Glomerular endothelial cell (primary cell): ENCODE results near the gene RIC8B. TPM values are rescaled to one million over a fixed set of nuclear protein-coding genes. Genes with fewer than 3 reads are reported as not detected.
A peak's percentile ranks its signal among the peaks of the same experiment; 100 is the strongest.
"Not testable (repeated sequence)": the region's sequence is repeated elsewhere in the genome, so short reads cannot be mapped to it uniquely, and the experiment has no call there.

Experiments
- DNase-seq: peaks from one replicate; pipeline ENCODE4 v3.0.0-alpha.2; 2011; ENCODE audit warnings: low read depth, low spot score; ENCODE audit errors: extremely low read depth
- total RNA-seq: library from RNA; depleted of rRNA; stranded (reverse); fragments of >200 nt; gene quantifications from 2 replicates; pipeline ENCODE4 v1.2.3, GENCODE V29; 2015

The RIC8B gene
- 10.4 and 12.6 TPM in 2 replicates for total RNA-seq

- DNase-seq, result peak; percentile 94
These were observed at the start of gene RIC8B for GRCh38 chr12:106774005-106774807. RIC8B (plus strand) TSS chr12:106774682; CDS start chr12:106774746, 64 bp downstream.

- no peak for DNase-seq
These were observed 49.5 kb upstream of the RIC8B start for GRCh38 chr12:106724934-106725333.

- DNase-seq, result not testable (repeated sequence)
These were observed 47.8 kb upstream of the RIC8B start for GRCh38 chr12:106726603-106727202.

GRCh38 chr12:106729611-106730010 is 44.9 kb upstream of the RIC8B start:
- no peak for DNase-seq

- DNase-seq, result no peak
These were observed 41.6 kb upstream of the RIC8B start for GRCh38 chr12:106732890-106733289.

GRCh38 chr12:106733660-106734059 is 40.8 kb upstream of the RIC8B start:
- no peak for DNase-seq

GRCh38 chr12:106736051-106736957 is 38.2 kb upstream of the RIC8B start:
- no peak for DNase-seq

- no peak for DNase-seq
These were observed 35.2 kb upstream of the RIC8B start for GRCh38 chr12:106739318-106739717.

- no peak for DNase-seq
These were observed 34.5 kb upstream of the RIC8B start for GRCh38 chr12:106739815-106740530.

- no peak for DNase-seq
These were observed 33.7 kb upstream of the RIC8B start for GRCh38 chr12:106740818-106741217.

GRCh38 chr12:106741247-106741646 is 33.2 kb upstream of the RIC8B start:
- DNase-seq, result no peak

GRCh38 chr12:106743270-106743988 is 31.1 kb upstream of the RIC8B start:
- DNase-seq, result no peak

GRCh38 chr12:106744600-106744999 is 29.9 kb upstream of the RIC8B start:
- DNase-seq, result no peak

GRCh38 chr12:106745181-106745745 is 29.2 kb upstream of the RIC8B start:
- DNase-seq, result no peak

- no peak for DNase-seq
These were observed 26.5 kb upstream of the RIC8B start for GRCh38 chr12:106747973-106748436.

- no peak for DNase-seq
These were observed 24.0 kb upstream of the RIC8B start for GRCh38 chr12:106750524-106750923.

GRCh38 chr12:106753526-106753925 is 21.0 kb upstream of the RIC8B start:
- DNase-seq, result no peak

- DNase-seq, result no peak
These were observed 20.2 kb upstream of the RIC8B start for GRCh38 chr12:106754331-106754730.

GRCh38 chr12:106757623-106758348 is 16.7 kb upstream of the RIC8B start:
- DNase-seq, result no peak
